ENCODE results near the gene SCO1.

Gene SCO1

DNA sequence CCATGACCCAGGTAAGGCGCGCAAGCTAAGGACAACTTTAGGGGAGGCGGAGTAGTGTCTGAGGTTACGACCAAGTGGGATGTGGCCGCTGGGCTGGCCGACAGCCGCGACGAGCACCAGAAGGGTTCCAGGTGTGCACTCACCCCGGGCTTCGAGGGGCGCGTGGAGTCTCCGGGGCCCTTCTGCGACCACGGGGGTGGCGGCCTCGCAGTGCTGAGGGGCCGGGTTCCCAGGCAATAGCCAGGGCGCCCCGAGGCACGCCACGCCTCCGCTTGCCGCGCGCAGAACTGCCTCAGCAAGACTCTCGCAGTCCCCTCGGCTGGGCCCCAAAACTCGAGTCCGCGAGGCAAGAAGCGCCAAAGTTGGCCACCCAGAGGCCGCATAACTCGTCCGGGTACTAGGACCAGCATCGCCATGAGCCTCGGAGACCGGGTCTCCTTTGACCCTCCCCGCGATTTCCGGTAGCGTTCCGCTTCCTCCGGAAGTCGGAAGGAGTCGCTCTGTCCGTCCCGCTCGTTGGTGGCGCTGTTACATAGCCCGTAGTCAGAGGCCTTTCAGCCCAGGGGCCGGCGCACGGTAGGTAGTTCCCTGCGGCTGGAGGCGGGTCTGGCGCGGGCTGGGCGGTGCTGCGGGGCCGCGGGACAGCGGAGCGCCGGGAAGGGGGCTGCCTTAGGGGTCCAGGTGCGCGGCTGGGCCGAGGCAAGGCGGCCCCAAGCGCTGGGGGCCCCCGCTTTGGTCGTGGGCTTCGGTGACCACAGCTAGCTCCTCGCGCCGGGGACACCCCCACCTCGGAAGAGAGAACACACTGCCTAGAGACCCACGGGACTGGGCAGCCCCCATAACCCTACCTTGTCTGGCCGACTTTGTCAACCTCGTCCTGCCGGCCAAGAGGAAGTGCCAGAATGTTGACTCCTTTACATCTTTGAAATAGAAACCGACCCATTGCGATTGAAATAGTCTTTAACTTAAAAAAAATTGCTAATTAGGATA lies at the start of gene SCO1, which contains the start of gene ADPRM:
Gene SCO1, minus strand, starts transcription at position 442 of the 990 bp plus-strand sequence. Its CDS starts 26 bp downstream, at position 416.
Gene ADPRM, plus strand, starts transcription at position 503 of the 990 bp plus-strand sequence. CDS start 7,333 bp downstream, outside the sequence.
- Histone ChIP-seq H4K20me1 (ENCODE audit: insufficient read depth, low read length) (peaks cover 2% of the 10 kb centered on the region; the same call in 1 of the 2 replicates), H3K9ac (ENCODE audit: low read length) (peak within 1 kb of the TSS; percentile 90), H3K27me3 (ENCODE audit: low read depth, low read length) (no peaks in the 10 kb centered on the region), H2AFZ (ENCODE audit: low read depth, low read length) (peak within 1 kb of the TSS; percentile 68), H3K4me2 (ENCODE audit: low read length) (peak within 1 kb of the TSS; percentile 93), H3K4me3 (ENCODE audit: low read length) (peak within 1 kb of the TSS; percentile 100), H3K4me1 (ENCODE audit: low read length) (peaks cover 8% of the 10 kb centered on the region; the same call in 1 of the 2 replicates), H3K79me2 (ENCODE audit: low read length) (peaks cover 51% of the 10 kb centered on the region), H3K9me3 (ENCODE audit: insufficient read depth, low read length) (no peaks in the 10 kb centered on the region), H3K27ac (ENCODE audit: low read length) (peak within 1 kb of the TSS; percentile 86), H3K36me3 (replicated peaks; ENCODE audit: low read depth, low read length) (peaks cover 10% of the 10 kb centered on the region)
- TF ChIP-seq EZH2phosphoT487 (IDR thresholded peaks at IDR 0.05; ENCODE audit: low read depth), result no peak
- TF ChIP-seq, protein P1, sequence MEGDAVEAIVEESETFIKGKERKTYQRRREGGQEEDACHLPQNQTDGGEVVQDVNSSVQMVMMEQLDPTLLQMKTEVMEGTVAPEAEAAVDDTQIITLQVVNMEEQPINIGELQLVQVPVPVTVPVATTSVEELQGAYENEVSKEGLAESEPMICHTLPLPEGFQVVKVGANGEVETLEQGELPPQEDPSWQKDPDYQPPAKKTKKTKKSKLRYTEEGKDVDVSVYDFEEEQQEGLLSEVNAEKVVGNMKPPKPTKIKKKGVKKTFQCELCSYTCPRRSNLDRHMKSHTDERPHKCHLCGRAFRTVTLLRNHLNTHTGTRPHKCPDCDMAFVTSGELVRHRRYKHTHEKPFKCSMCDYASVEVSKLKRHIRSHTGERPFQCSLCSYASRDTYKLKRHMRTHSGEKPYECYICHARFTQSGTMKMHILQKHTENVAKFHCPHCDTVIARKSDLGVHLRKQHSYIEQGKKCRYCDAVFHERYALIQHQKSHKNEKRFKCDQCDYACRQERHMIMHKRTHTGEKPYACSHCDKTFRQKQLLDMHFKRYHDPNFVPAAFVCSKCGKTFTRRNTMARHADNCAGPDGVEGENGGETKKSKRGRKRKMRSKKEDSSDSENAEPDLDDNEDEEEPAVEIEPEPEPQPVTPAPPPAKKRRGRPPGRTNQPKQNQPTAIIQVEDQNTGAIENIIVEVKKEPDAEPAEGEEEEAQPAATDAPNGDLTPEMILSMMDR (IDR thresholded peaks at IDR 0.05; ENCODE audit: low read depth, low read length), result peak; percentile 10; the same call in 1 of the 2 replicates

DNA sequence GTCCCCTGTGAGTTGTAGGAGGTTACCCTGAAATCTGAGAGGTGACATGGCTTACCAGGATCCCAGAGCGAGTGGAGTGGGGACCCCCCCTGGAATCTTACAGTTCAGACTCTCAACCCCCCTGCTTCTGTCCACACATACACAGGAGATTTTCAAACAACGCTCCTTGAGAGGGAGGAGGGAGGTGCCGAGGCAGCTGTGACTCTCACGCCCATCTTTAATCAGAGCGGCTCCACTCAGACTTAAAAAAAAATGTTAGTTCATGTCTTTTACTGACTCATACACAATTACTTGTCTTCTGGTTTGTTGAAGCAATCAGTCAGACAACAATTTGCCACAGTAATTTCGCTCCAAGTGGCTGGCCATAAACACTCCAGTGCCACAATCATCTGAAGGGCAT lies 47.9 kb upstream of the SCO1 start:
- Histone ChIP-seq H3K36me3 (replicated peaks; ENCODE audit: low read depth, low read length) (no peaks in the 10 kb centered on the region), H3K27me3 (ENCODE audit: low read depth, low read length) (no peaks in the 10 kb centered on the region; the same call in 1 of the 2 replicates), H3K9me3 (ENCODE audit: insufficient read depth, low read length) (no peaks in the 10 kb centered on the region), H3K4me3 (ENCODE audit: low read length) (no peak overlapping the region), H3K79me2 (ENCODE audit: low read length) (no peaks in the 10 kb centered on the region), H3K27ac (ENCODE audit: low read length) (no peak overlapping the region), H3K9ac (ENCODE audit: low read length) (no peak overlapping the region), H3K4me2 (ENCODE audit: low read length) (no peak overlapping the region), H3K4me1 (ENCODE audit: low read length) (no peaks in the 10 kb centered on the region), H4K20me1 (ENCODE audit: insufficient read depth, low read length) (no peaks in the 10 kb centered on the region), H2AFZ (ENCODE audit: low read depth, low read length) (no peak overlapping the region)
- TF ChIP-seq, protein P1 (IDR thresholded peaks at IDR 0.05; ENCODE audit: low read depth, low read length), result no peak
- no peak for TF ChIP-seq EZH2phosphoT487 (IDR thresholded peaks at IDR 0.05; ENCODE audit: low read depth)

DNA sequence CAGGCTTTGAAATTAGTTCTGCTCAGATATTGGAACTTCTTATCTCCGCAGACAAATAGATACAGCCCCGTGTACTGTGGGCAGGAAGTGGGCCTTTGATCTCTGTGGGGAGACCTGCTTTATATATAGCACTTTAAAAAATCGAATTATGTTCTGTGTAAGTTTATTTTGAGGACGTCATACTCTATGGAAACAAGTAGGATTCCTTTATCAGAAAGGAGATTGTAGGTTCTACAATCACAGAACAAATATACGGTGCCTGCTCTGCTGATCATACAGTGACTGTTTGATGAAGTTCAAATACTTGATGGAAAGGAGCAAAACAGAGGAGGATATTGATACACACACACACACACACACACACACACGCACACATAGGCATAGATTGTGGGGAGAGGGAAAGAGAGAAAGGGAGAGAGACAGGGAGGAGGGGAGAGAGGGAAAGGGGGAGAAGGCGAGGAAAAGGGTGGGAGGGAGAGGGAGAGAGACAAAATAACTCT lies 47.2 kb upstream of the SCO1 start:
- Histone ChIP-seq H3K4me2 (ENCODE audit: low read length) (no peak overlapping the region), H3K9me3 (ENCODE audit: insufficient read depth, low read length) (no peaks in the 10 kb centered on the region), H3K9ac (ENCODE audit: low read length) (no peak overlapping the region), H3K27me3 (ENCODE audit: low read depth, low read length) (no peaks in the 10 kb centered on the region; the same call in 1 of the 2 replicates), H3K36me3 (replicated peaks; ENCODE audit: low read depth, low read length) (no peaks in the 10 kb centered on the region), H3K4me3 (ENCODE audit: low read length) (no peak overlapping the region), H3K4me1 (ENCODE audit: low read length) (no peaks in the 10 kb centered on the region), H2AFZ (ENCODE audit: low read depth, low read length) (no peak overlapping the region), H3K79me2 (ENCODE audit: low read length) (no peaks in the 10 kb centered on the region), H4K20me1 (ENCODE audit: insufficient read depth, low read length) (no peaks in the 10 kb centered on the region), H3K27ac (ENCODE audit: low read length) (no peak overlapping the region)
- TF ChIP-seq EZH2phosphoT487 (IDR thresholded peaks at IDR 0.05; ENCODE audit: low read depth), result no peak
- TF ChIP-seq, protein P1 (IDR thresholded peaks at IDR 0.05; ENCODE audit: low read depth, low read length), result no peak

All from OCI-LY3 (cell line).